Neural cell (in vitro differentiated cells): Measurements from ENCODE around the gene SLC25A13. TPM values are rescaled to one million over a fixed set of nuclear protein-coding genes. Genes with fewer than 3 reads are reported as not detected.

Experiments used
- H2AFZ ChIP-seq: fragments of 200-600, 300-800 bp; sonication (generic), shearing (Covaris generic); 2 replicates; pipeline ENCODE4 v1.6.0; 2014; ENCODE audit warnings: low read depth, mild to moderate bottlenecking, antibody characterized with exemption, low read length, moderate library complexity
- H3F3A ChIP-seq: fragments of 200-600 bp; shearing (Covaris generic); 2 replicates; pipeline ENCODE4 v1.6.1; 2016; ENCODE audit warnings: mild to moderate bottlenecking, moderate library complexity, mixed read lengths, antibody characterized with exemption, low read length; ENCODE audit not compliant: insufficient read depth, poor library complexity, severe bottlenecking
- H3K27ac ChIP-seq: fragments of 200-600, 300-800 bp; sonication (generic), shearing (Covaris generic); 2 replicates; pipeline ENCODE4 v1.5.1; 2014; ENCODE audit warnings: mild to moderate bottlenecking, low read length, moderate library complexity
- H3K27me3 ChIP-seq: fragments of 300-800, 200-600 bp; sonication (generic), shearing (Covaris generic); 2 replicates; pipeline ENCODE4 v1.6.0; 2014; ENCODE audit warnings: mild to moderate bottlenecking, low read depth, low read length, moderate library complexity; ENCODE audit not compliant: insufficient read depth
- H3K36me3 ChIP-seq: fragments of 300-800, 200-600 bp; sonication (generic), shearing (Covaris generic); 2 replicates; pipeline ENCODE4 v1.5.1; 2014; ENCODE audit warnings: mild to moderate bottlenecking, antibody characterized with exemption, low read length, moderate library complexity; ENCODE audit not compliant: insufficient read depth
- H3K4me2 ChIP-seq: fragments of 300-800, 200-600 bp; sonication (generic), shearing (Covaris generic); 2 replicates; pipeline ENCODE4 v1.6.0; 2014; ENCODE audit warnings: mild to moderate bottlenecking, low read length
- H3K4me3 ChIP-seq: fragments of 300-800, 200-600 bp; sonication (generic), shearing (Covaris generic); 2 replicates; pipeline ENCODE4 v1.5.1; 2014; ENCODE audit warnings: mild to moderate bottlenecking, low read length, moderate library complexity
- H3K79me2 ChIP-seq: fragments of 200-600 bp; shearing (Covaris generic); replicated peaks from 2 replicates; pipeline ENCODE4 v1.6.0; 2014; ENCODE audit warnings: mild to moderate bottlenecking, low read length, moderate library complexity; ENCODE audit not compliant: insufficient read depth
- H3K9ac ChIP-seq: fragments of 300-800, 200-600 bp; sonication (generic), shearing (Covaris generic); 2 replicates; pipeline ENCODE4 v1.6.1; 2016; ENCODE audit warnings: mild to moderate bottlenecking, low read length, mixed read lengths
- H3K9me2 ChIP-seq: fragments of 200-600 bp; shearing (Covaris generic); 2 replicates; pipeline ENCODE4 v1.6.1; 2016; ENCODE audit warnings: mild to moderate bottlenecking, low read length, mixed read lengths; ENCODE audit not compliant: insufficient read depth
- H3K9me3 ChIP-seq: fragments of 200-600, 300-800 bp; sonication (generic), shearing (Covaris generic); 2 replicates; pipeline ENCODE4 v1.6.1; 2016; ENCODE audit warnings: mild to moderate bottlenecking, mixed run types, low read length, moderate library complexity, mixed read lengths
- H4K20me1 ChIP-seq: fragments of 200-600 bp; shearing (Covaris generic); 2 replicates; pipeline ENCODE4 v1.6.1; 2016; ENCODE audit warnings: mild to moderate bottlenecking, mixed run types; ENCODE audit not compliant: insufficient read depth
- EP300 ChIP-seq: fragments of 450-650 bp; conservative IDR thresholded peaks from 2 replicates; pipeline ENCODE4 v1.6.1; 2014; ENCODE audit warnings: antibody characterized with exemption, mild to moderate bottlenecking, moderate library complexity; ENCODE audit not compliant: poor library complexity, severe bottlenecking
- EZH2 ChIP-seq: fragments of 200-600, 300-800 bp; shearing (Covaris generic), sonication (generic); IDR thresholded peaks from 2 replicates; pipeline ENCODE4 v1.6.1; 2014; ENCODE audit warnings: antibody characterized with exemption, low read length, borderline replicate concordance, mild to moderate bottlenecking; ENCODE audit not compliant: insufficient read depth, poor library complexity, severe bottlenecking
- MXI1 ChIP-seq: fragments of 450-650 bp; conservative IDR thresholded peaks from 2 replicates; pipeline ENCODE4 v1.6.1; 2014; ENCODE audit warnings: antibody characterized with exemption, mild to moderate bottlenecking; ENCODE audit not compliant: poor library complexity, severe bottlenecking
- POLR2AphosphoS5 ChIP-seq: IDR thresholded peaks from 2 replicates; pipeline ENCODE4 v1.6.1; 2012
- RAD21 ChIP-seq: fragments of 450-650 bp; conservative IDR thresholded peaks from 2 replicates; pipeline ENCODE4 v1.6.1; 2014; ENCODE audit warnings: antibody characterized with exemption, mild to moderate bottlenecking, moderate library complexity
- REST ChIP-seq: IDR thresholded peaks from 2 replicates; pipeline ENCODE4 v1.6.1; 2012; ENCODE audit warnings: borderline replicate concordance
- SMC3 ChIP-seq: fragments of 450-650 bp; conservative IDR thresholded peaks from 2 replicates; pipeline ENCODE4 v1.6.1; 2014; ENCODE audit warnings: antibody characterized with exemption, mild to moderate bottlenecking, moderate library complexity; ENCODE audit not compliant: poor library complexity
- TAF1 ChIP-seq: IDR thresholded peaks from 2 replicates; pipeline ENCODE4 v1.6.1; 2012; ENCODE audit warnings: low read depth
- polyA plus RNA-seq: library from polyadenylated mRNA; depleted of rRNA; stranded (reverse); fragments of >200 nt; gene quantifications from 2 replicates; pipeline ENCODE4 v1.2.3, GENCODE V29; 2014
- TF ChIP-seq, protein P1 (sequence below): fragments of 450-650 bp; IDR thresholded peaks from 2 replicates; pipeline ENCODE4 v1.5.1; 2014; ENCODE audit warnings: antibody characterized with exemption, mild to moderate bottlenecking, moderate library complexity; ENCODE audit not compliant: poor library complexity, severe bottlenecking

Gene SLC25A13
- polyA plus RNA-seq, 1 donor from 2014 or later = 20.2 TPM

DNA sequence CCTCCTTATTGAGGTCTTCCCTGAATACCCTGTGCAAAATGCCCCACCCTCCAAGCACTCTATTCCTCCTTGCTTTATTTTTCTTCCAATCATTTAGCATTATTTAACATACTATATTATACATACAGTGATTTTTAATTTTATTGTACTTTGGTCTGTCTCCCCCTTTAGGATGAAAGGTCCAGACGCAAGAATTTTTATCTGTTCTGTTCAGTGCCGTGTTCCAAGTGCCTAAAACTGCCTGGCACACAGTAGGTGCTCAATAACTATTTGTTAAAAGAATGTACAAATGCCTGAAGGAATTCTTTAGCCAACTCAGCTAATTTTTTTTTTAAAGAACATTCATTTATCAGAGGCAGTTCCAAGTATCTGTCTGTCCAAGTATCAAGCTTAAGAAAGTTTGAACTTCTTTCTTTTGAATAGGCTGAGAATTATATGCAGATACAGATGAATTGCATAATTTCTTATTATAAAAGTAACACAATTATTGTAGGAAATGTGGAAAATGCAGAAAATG is 34.1 kb upstream of the SLC25A13 start:
- TF ChIP-seq EP300 (no peak), RAD21 (no peak), EZH2 (no peak), MXI1 (no peak), TAF1 (no peak), REST (no peak), POLR2AphosphoS5 (no peak), SMC3 (no peak)
- TF ChIP-seq, protein P1, sequence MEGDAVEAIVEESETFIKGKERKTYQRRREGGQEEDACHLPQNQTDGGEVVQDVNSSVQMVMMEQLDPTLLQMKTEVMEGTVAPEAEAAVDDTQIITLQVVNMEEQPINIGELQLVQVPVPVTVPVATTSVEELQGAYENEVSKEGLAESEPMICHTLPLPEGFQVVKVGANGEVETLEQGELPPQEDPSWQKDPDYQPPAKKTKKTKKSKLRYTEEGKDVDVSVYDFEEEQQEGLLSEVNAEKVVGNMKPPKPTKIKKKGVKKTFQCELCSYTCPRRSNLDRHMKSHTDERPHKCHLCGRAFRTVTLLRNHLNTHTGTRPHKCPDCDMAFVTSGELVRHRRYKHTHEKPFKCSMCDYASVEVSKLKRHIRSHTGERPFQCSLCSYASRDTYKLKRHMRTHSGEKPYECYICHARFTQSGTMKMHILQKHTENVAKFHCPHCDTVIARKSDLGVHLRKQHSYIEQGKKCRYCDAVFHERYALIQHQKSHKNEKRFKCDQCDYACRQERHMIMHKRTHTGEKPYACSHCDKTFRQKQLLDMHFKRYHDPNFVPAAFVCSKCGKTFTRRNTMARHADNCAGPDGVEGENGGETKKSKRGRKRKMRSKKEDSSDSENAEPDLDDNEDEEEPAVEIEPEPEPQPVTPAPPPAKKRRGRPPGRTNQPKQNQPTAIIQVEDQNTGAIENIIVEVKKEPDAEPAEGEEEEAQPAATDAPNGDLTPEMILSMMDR = no peak

DNA sequence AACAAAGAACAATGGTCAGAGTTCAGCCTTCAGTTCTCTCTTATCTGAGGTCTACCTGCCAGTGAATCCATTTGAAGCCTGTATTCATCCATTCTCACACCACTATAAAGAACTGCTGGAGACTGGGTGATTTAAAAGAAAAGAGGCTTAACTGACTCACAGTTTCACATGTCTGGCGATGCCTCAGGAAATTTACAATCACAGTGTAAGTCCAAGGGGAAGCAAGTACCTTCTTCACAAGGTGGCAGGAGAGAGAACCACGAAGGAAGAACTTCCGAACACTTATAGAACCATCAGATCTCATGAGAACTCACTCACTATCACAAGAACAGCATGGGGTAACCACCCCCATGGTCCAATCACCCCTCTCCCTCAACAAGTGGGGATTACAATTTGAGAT is 33.0 kb upstream of the SLC25A13 start:
- Histone ChIP-seq H3F3A (no peaks in the 10 kb centered on the region), H3K9me2 (no peaks in the 10 kb centered on the region), H3K9ac (no peak overlapping the region), H3K9me3 (no peaks in the 10 kb centered on the region), H3K4me3 (no peak overlapping the region), H3K4me2 (no peak overlapping the region), H3K27ac (no peak overlapping the region), H3K79me2 (no peaks in the 10 kb centered on the region), H3K36me3 (no peaks in the 10 kb centered on the region), H2AFZ (no peak overlapping the region), H4K20me1 (no peaks in the 10 kb centered on the region), H3K27me3 (no peaks in the 10 kb centered on the region)
- TF ChIP-seq MXI1 = no peak
- no peak for TF ChIP-seq EZH2
- TF ChIP-seq POLR2AphosphoS5 = no peak
- TF ChIP-seq TAF1 = no peak

More for the DNA sequence above, 34.1 kb upstream of the SLC25A13 start:
- H4K20me1 ChIP-seq = no peaks in the 10 kb centered on the region
- H3K36me3 ChIP-seq = no peaks in the 10 kb centered on the region
- H3K79me2 ChIP-seq = no peaks in the 10 kb centered on the region
- H3K9me2 ChIP-seq = no peaks in the 10 kb centered on the region
- H3K4me3 ChIP-seq = no peak overlapping the region
- H2AFZ ChIP-seq = no peak overlapping the region
- H3K27me3 ChIP-seq = no peaks in the 10 kb centered on the region
- no peak overlapping the region for H3K9ac ChIP-seq
- H3F3A ChIP-seq = no peaks in the 10 kb centered on the region
- H3K27ac ChIP-seq = no peak overlapping the region
- H3K9me3 ChIP-seq = no peaks in the 10 kb centered on the region
- no peak overlapping the region for H3K4me2 ChIP-seq
